NCI-H446 treated with DMSO at 0.1 percent for 48 hours (cell line): Measurements from ENCODE around the gene CCNJ.
"Not testable (repeated sequence)": the region's sequence is repeated elsewhere in the genome, so short reads cannot be mapped to it uniquely, and the experiment has no call there.

Source experiments
- DNase-seq: peaks from one replicate; lab custom pipeline; 2025; lab: John Stamatoyannopoulos, UW

The CCNJ gene, protein sequence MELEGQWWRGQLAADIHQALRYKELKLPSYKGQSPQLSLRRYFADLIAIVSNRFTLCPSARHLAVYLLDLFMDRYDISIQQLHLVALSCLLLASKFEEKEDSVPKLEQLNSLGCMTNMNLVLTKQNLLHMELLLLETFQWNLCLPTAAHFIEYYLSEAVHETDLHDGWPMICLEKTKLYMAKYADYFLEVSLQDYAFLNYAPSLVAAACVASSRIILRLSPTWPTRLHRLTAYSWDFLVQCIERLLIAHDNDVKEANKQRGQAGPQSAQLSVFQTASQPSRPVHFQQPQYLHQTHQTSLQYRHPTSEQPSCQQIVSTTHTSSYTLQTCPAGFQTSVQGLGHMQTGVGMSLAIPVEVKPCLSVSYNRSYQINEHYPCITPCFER

DNA sequence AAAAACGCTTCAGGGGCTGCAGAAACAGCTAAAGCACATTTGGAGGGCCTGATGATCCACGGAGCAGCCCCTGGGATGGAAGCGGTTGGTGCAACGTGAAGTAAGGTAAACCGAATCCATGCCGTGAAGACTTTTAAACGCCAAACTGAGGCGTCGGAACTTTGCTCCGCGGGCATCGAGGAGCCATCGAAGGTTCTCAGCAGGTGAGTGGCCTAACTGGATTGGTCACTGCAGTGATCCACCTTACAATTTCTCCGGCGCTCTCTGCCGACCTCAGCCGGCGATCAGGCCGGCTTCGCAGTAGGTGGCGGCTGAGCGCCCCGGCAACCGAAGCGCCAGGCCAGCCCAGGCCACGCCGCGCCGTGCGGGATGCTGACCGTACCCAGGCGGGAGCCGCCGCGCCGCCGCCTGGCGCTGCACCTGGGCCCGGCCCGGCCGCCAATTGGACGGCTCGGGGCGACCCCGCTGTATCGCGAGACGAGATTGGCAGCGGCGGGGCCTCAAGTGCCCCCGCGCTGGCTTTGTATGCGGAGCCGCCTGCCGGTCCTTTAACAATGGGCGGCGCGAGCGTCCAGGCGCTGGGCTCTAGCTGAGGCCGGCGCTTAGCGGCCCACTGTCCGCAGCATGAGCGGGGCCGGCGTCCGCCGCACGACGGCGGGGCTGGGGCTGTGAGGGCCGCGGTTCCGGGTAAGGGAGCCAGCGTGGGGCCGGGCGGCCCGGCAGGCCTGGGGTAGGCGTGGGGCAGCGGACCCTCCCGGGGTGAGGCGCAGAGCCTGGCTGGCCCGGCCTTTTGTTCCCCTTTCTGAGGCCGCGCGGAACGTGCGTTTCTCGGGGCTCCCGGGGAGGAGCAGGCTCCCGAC is at the start of gene CCNJ:
TSS of gene CCNJ (plus strand) at position 551 of the 860 bp plus-strand sequence. CDS start 811 bp downstream, outside the sequence.
- peak; percentile 31 for DNase-seq

- DNase-seq, result not testable (repeated sequence)
These were observed 49.0 kb upstream of the CCNJ start for GRCh38 chr10:95994376-95994775.

- no peak for DNase-seq
These were observed 45.1 kb upstream of the CCNJ start for GRCh38 chr10:95998255-95998784.

DNA sequence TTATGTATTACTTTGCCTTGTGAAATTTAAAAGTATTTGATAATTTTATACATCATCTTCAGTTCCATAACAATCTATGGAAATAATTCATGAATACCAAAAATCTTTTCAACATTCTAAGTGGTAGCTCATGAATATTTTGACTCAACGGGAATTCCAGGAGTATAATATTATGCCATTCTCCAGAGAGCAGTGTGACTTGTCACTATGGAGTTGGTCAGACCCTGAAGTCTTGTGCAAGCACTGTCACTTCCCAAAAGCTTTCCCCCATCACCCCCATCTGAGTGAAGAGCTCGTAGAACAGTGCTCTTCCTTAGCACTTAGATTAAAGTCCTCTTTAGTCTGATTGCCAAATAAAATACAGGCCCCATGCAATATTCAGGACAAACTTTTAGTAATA is 29.4 kb upstream of the CCNJ start:
- DNase-seq, result no peak

DNA sequence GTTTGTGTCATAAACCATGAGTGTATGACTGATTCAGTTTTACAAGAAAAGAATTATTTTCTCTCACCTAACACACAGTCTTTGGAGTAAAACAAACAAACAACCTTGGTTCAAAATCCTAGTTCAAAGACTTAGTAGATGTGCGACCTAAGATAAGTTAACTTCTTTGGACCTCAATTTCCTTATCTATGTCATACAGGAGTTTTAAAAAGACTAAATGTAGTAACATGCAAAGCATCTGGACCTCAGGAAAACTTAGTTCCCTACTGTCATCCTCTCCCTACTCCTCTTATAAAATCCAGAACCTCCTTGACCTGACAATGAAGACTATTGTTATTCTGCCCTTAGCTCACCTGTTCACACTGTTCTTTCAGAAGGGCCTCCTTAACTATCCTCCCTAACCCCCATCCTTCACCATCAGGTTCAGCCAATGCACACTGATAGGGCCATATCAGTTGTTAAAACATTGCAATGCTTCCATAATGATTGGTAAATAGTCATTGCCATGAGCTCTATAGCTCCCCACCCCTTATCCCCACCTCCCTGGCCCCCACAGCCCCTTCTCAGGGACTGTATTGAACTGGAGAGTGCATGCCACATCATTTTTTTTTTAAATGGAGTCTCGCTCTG is 28.8 kb upstream of the CCNJ start:
- DNase-seq, result no peak

DNA sequence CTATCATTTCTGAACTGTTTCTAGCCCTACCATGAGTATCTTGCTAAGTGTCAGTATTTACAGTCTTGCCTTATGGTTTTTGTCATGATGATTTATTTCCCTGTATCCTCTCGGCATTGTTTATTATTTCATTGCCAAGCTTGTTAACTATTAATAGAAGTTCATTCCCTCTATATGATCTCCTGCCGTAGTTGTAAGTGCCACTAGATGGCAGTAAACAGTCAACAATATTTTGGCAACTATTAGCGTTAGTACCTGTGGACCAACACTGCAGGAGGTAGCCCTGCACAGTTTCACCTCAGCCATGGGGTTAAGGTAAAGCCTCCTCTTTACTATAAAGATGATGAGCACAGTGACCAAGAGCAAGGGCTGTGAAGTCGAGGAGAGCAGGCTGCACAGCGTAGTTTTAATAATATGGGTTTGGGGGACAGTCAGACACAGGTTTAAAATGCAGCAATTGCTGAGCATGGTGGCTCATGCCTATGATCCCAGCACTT is 26.1 kb upstream of the CCNJ start:
- DNase-seq, result no peak

- DNase-seq, result no peak
These were observed 22.1 kb upstream of the CCNJ start for GRCh38 chr10:96021332-96021731.

- no peak for DNase-seq
These were observed 20.6 kb upstream of the CCNJ start for GRCh38 chr10:96022739-96023138.

GRCh38 chr10:96023168-96023567 is 20.2 kb upstream of the CCNJ start:
- DNase-seq, result no peak

GRCh38 chr10:96025566-96025965 is 17.8 kb upstream of the CCNJ start:
- DNase-seq, result no peak

GRCh38 chr10:96034625-96035024 is 8.8 kb upstream of the CCNJ start:
- DNase-seq, result no peak

DNA sequence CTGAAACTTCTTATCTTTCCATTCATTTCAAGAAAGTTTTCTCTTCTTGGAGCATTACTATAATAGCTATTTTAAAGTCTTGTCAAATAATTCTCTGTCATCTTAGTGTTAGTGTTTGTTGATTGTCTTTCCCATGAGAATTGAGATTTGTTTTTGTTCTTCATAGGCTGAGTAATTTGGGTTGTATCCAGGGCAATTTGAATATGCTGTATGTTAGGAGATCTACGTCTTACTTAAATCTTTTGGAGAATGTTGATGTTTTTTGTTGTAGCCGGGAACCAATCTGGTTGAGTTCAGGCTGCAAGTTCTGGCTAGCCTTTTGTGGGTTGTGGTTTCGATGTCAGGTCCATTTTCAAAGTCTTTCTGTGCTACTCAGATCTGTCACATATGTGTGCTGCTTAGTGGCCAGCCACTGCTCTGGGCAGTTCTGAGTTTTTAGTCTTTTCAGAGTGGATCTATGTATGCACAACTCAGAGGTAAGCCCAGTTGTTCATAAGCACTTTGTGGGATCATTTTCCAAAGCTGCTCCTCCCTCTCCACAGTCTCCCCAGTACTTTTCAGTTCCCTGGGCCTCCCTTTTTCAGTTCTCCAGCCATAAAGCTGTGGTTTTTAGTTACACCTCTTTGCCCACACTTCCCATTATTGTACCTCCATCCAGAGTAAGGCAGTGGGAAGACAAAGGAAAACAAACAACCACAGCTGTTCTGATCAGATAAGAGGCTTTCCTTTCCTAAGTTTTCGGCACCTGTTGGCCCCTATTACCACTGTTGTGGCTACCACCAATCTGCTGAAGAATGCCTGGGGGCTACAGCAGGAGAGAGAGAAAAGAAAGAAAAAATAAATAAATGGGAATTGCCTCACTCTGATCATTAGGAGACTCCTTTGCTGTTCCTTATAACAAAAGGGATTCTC is 4.7 kb upstream of the CCNJ start:
- DNase-seq, result no peak

GRCh38 chr10:96041146-96041545 is 2.2 kb upstream of the CCNJ start:
- DNase-seq, result no peak

DNA sequence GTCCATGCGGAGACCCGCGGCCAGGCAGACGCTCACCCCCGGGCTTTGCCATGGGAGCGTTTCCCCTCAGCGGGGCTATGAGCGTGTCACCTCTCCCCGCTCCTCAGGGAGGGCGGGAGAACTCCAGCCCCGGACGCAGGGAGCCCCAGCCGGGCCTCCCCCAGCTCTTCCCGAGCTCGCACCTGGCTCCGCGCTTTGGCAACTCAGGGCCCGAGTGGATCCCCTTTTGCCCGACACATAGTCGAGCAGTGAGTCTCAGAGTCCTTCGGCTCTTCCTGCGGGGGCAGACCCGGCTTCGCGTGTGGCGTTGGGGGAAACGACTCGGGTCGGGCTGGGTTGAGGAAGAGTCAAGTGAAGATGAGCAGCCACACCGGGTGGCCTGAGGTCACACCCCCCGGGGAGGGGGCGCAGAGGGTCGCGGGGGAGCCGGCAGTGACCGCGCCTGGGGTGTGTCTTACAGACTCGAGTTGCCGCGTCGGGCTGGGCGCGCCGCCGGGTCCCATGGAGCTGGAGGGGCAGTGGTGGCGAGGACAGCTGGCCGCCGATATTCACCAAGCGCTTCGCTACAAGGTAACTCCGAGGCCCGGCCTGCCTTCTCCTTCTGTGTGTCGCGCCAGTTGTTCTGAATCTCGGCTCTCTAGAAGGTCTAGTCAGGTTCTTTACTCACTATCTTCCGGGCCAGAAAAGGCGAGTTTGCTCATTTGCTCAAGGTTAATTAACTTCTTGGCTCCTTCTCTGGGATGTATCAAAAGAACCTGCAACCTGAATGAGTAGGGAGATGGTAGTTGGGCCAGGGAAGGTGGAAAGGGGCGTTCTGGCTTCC is 721 bp downstream of the CCNJ start:
- no peak for DNase-seq

- no peak for DNase-seq
These were observed 1.4 kb downstream of the CCNJ start for GRCh38 chr10:96044736-96045135.

GRCh38 chr10:96046546-96046945 is 3.2 kb downstream of the CCNJ start:
- DNase-seq, result no peak

GRCh38 chr10:96047004-96047649 is 3.7 kb downstream of the CCNJ start:
- no peak for DNase-seq

DNA sequence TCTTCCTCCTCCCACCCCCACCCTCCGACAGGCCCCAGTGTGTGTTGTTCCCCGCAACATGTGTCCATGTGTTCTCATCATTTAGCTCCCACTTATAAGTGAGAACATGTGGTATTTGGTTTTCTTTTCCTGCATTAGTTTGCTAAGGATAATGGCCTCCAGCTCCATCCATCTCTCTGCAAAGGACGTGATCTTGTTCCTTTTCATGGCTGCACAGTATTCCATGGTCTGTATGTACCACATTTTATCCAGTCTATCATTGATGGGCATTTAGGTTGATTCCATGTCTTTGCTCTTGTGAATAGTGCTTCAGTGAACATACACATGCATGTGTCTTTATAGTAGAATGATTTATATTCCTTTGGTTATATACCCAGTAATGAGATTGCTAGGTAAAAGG is 4.5 kb downstream of the CCNJ start:
- not testable (repeated sequence) for DNase-seq

DNA sequence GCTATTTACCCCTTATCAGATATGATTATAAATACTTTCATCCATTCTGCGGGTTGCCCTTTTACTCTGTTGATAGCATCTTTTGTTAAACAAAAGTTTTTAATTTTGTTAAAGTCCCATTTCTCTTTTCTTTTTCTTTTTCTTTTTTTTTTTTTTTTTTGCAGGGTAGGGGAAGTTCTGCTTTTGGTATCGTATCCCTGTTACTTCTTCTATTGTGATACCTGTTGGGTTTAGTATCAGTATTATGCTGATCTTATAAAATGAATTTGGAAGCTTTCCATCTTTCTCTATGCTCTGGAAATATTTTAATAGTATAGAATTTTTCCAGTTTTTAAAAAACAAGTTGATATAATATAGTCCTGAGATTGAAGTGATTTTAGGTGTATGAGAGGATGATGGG is 6.0 kb downstream of the CCNJ start:
- DNase-seq, result no peak

DNA sequence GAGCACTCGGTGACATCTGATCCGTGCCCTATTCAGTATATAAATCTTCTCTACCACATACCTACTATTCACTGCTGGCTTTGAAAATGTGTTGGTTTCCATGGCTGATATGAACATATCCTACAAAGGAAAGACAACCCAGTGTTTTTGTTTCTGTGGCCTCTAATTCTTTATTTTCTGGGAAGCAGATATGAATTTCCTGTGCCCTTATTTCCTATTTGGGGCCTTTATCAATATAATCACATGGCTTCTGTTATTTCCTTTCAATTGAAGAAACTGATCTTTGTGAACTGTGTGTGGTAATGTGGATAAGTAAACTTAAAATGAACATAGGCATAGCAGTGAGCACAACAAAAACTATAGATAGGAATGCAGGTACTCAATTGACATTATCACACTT is 10.6 kb downstream of the CCNJ start:
- no peak for DNase-seq
